HepG2 (cell line): ENCODE measurements around the gene SLC6A7. TPM values are rescaled to one million over a fixed set of nuclear protein-coding genes. Genes with fewer than 3 reads are reported as not detected.

Source experiments
- ATAC-seq: fragments of 200-7000 bp; cut with Tn5 transposase; 3 replicates; pipeline ENCODE4 v1.9.1; 2020; ENCODE audit warnings: mild to moderate bottlenecking, moderate library complexity
- BruUV-seq: library from RNA; stranded (reverse); fragments of 400-500 nt; replicated peaks from 2 replicates; lab custom pipeline; 2021; lab: Mats Ljungman, UMichigan
- CTCF ChIA-PET: fragments of 300-600 bp; formaldehyde crosslinking; extraction: SDS; loops from one replicate; lab custom pipeline; 2021; ENCODE audit warnings: low total read pairs, inconsistent platforms, low intra/inter-chr PET ratio; lab: Yijun Ruan, JAX
- POLR2A ChIA-PET: fragments of 350-600 bp; sonication (Branson Sonifier 250); formaldehyde crosslinking; loops from one replicate; lab custom pipeline; 2020; ENCODE audit warnings: antibody characterized with exemption, inconsistent platforms; lab: Yijun Ruan, JAX
- DNase-seq: peaks from one replicate; pipeline ENCODE4 v3.0.0-alpha.2; 2015; ENCODE audit warnings: low spot score
- FAIRE-seq: peaks from 3 replicates; lab custom pipeline; 2011; peaks lifted over from hg19 to GRCh38; lab: Jason Lieb, UNC
- H2AFZ ChIP-seq: one replicate; pipeline ENCODE4 v1.6.1; 2011; ENCODE audit warnings: low read length, inconsistent platforms
- H3K27ac ChIP-seq: fragments of 300-600 bp; 3 replicates; pipeline ENCODE4 v1.8.0; 2011; ENCODE audit warnings: mixed run types, mild to moderate bottlenecking, mixed read lengths, low read length, inconsistent platforms; ENCODE audit not compliant: insufficient read depth; ENCODE audit errors: extremely low read length
- H3K27me3 ChIP-seq, 2 experiments: fragments of 200-600 bp in 1 of 2; 2 replicates in 1 of 2; 3 replicates in 1 of 2; pipeline versions ENCODE4 v1.6.0 to v1.8.0; 2011; ENCODE audit warnings: low read length in 2 of 2, mild to moderate bottlenecking in 2 of 2, moderate library complexity in 2 of 2, inconsistent platforms in 1 of 2; ENCODE audit not compliant: insufficient read depth in 2 of 2, control insufficient read depth in 1 of 2
- H3K36me3 ChIP-seq, 2 experiments: fragments of 200-600 bp in 1 of 2; replicated peaks in 1 of 2; 2 replicates in 1 of 2; 3 replicates in 1 of 2; pipeline versions ENCODE4 v1.5.1 to v1.8.0; 2011; ENCODE audit warnings: low read length in 2 of 2, inconsistent platforms in 1 of 2; ENCODE audit not compliant: insufficient read depth in 2 of 2, control insufficient read depth in 1 of 2
- H3K4me1 ChIP-seq: 2 replicates; pipeline ENCODE4 v1.5.1; 2012; ENCODE audit warnings: low read length, inconsistent platforms; ENCODE audit not compliant: insufficient read depth
- H3K4me2 ChIP-seq: 2 replicates; pipeline ENCODE4 v1.6.0; 2011; ENCODE audit warnings: low read depth, low read length, inconsistent platforms
- H3K4me3 ChIP-seq, 3 experiments: fragments of 200-600 bp in 1 of 3; sonication (generic), shearing (Covaris generic) in 1 of 3; replicated peaks in 1 of 3; 2 replicates each; pipeline ENCODE4 v1.5.1; 2011 to 2016; ENCODE audit warnings: low read length in 3 of 3, inconsistent platforms in 2 of 3, low read depth in 2 of 3, mild to moderate bottlenecking in 2 of 3, control low read depth in 1 of 3, mixed read lengths in 1 of 3; ENCODE audit not compliant: insufficient read depth in 1 of 3
- H3K79me2 ChIP-seq: one replicate; pipeline ENCODE4 v1.6.1; 2011; ENCODE audit warnings: low read length, inconsistent platforms; ENCODE audit not compliant: insufficient read depth
- H3K9ac ChIP-seq: 2 replicates; pipeline ENCODE4 v1.6.0; 2011; ENCODE audit warnings: mild to moderate bottlenecking, low read depth, low read length, inconsistent platforms; ENCODE audit not compliant: insufficient read depth
- H3K9me3 ChIP-seq: 2 replicates; pipeline ENCODE4 v1.5.1; 2012; ENCODE audit warnings: mild to moderate bottlenecking, low read length
- H4K20me1 ChIP-seq: 2 replicates; pipeline ENCODE4 v1.6.0; 2011; ENCODE audit warnings: inconsistent platforms, mild to moderate bottlenecking, low read length, moderate library complexity; ENCODE audit not compliant: insufficient read depth
- CC2D1A ChIP-seq: sonication (generic); formaldehyde crosslinking; IDR thresholded peaks from 2 replicates; pipeline ENCODE4 v1.8.1; 2023; ENCODE audit warnings: mild to moderate bottlenecking, missing genetic modification reagents
- EP300 ChIP-seq, 3 experiments: sonication (generic) in 1 of 3; formaldehyde crosslinking in 1 of 3; IDR thresholded peaks; 2 replicates each; pipeline versions ENCODE4 v1.5.1 to v1.6.1; 2011 to 2020; ENCODE audit warnings: low read depth in 2 of 3, low read length in 2 of 3, borderline replicate concordance in 1 of 3, improper control_type of control experiment in 1 of 3, mild to moderate bottlenecking in 1 of 3, missing genetic modification reagents in 1 of 3, moderate library complexity in 1 of 3
- FUBP1 ChIP-seq: sonication (generic); formaldehyde crosslinking; IDR thresholded peaks from 2 replicates; pipeline ENCODE4 v1.5.1; 2020; ENCODE audit warnings: missing genetic modification reagents, mild to moderate bottlenecking, borderline replicate concordance
- HDAC6 ChIP-seq: fragments of 200-600 bp; sonication (generic); IDR thresholded peaks from 2 replicates; pipeline ENCODE4 v1.7.0; 2017; ENCODE audit warnings: mild to moderate bottlenecking, antibody characterized with exemption, low read length, low read depth
- LRRFIP1 ChIP-seq: sonication (generic); formaldehyde crosslinking; conservative IDR thresholded peaks from 2 replicates; pipeline ENCODE4 v1.4.0; 2020; ENCODE audit warnings: missing genetic modification reagents
- MLXIP ChIP-seq: sonication (generic); formaldehyde crosslinking; IDR thresholded peaks from 2 replicates; pipeline ENCODE4 v1.9.0; 2021; ENCODE audit warnings: missing genetic modification reagents, borderline replicate concordance
- MTA3 ChIP-seq: sonication (generic); formaldehyde crosslinking; IDR thresholded peaks from 2 replicates; pipeline ENCODE4 v1.4.0; 2020; ENCODE audit warnings: missing genetic modification reagents
- NFE2L2 ChIP-seq: fragments of 150-350 bp; IDR thresholded peaks from 2 replicates; pipeline ENCODE4 v1.6.1; 2014; ENCODE audit warnings: low read length
- SRY ChIP-seq: sonication (generic); formaldehyde crosslinking; IDR thresholded peaks from 2 replicates; pipeline ENCODE4 v1.8.0; 2022; ENCODE audit warnings: mild to moderate bottlenecking, missing genetic modification reagents
- TOE1 ChIP-seq: sonication (generic); formaldehyde crosslinking; IDR thresholded peaks from 2 replicates; pipeline ENCODE4 v1.4.0; 2020; ENCODE audit warnings: mild to moderate bottlenecking, missing genetic modification reagents
- ZNF431 ChIP-seq: sonication (generic); formaldehyde crosslinking; IDR thresholded peaks from 2 replicates; pipeline ENCODE4 v1.9.0; 2022; ENCODE audit warnings: missing genetic modification reagents, low read depth, mild to moderate bottlenecking, borderline replicate concordance
- ZNF441 ChIP-seq: sonication (generic); formaldehyde crosslinking; IDR thresholded peaks from 2 replicates; pipeline ENCODE4 v1.7.0; 2021; ENCODE audit warnings: missing genetic modification reagents, borderline replicate concordance
- ZNF598 ChIP-seq: sonication (generic); formaldehyde crosslinking; IDR thresholded peaks from 2 replicates; pipeline ENCODE4 v1.5.1; 2020; ENCODE audit warnings: mild to moderate bottlenecking, missing genetic modification reagents, borderline replicate concordance
- ZSCAN20 ChIP-seq: sonication (generic); formaldehyde crosslinking; IDR thresholded peaks from 2 replicates; pipeline ENCODE4 v1.4.0; 2020; ENCODE audit warnings: missing genetic modification reagents, mild to moderate bottlenecking, borderline replicate concordance
- WGBS: methylation state at CpG from one replicate; pipeline ENCODE4 v1.1.6; 2017; ENCODE audit warnings: low lambda C conversion rate; 5-methylcytosine and 5-hydroxymethylcytosine counted together
- in situ Hi-C: cut with HindIII; loops from 2 replicates; pipeline ENCODE4 v1.10.0; 2017; ENCODE audit warnings: low pct_unique_long_range_greater_than_20kb; ENCODE audit not compliant: extremely low pct_ligation_motif_present
- intact Hi-C: fragments of 100-400 bp; cut with micrococcal nuclease; formaldehyde crosslinking; loops from one replicate; pipeline ENCODE4 v1.10.0; 2022; ENCODE audit not compliant: unreplicated experiment
- polyA plus RNA-seq, 8 experiments: library from polyadenylated mRNA; depleted of rRNA in 3 of 8; stranded (reverse) in 7 of 8; unstranded in 1 of 8; fragments of >200 nt; fragmentation: Illumina TruSeq in 4 of 8; extraction: Trizol in 4 of 8; gene quantifications; 2 replicates each; pipeline versions ENCODE4 v1.2.1 to v1.2.3, GENCODE V29; 2011 to 2016; ENCODE audit warnings: low read depth in 4 of 8, missing spikeins in 1 of 8, mixed read lengths in 1 of 8; ENCODE audit not compliant: insufficient read depth in 1 of 8
- total RNA-seq, 5 experiments: library from RNA; depleted of rRNA; stranded (reverse); fragments of >200 nt; fragmentation: Illumina TruSeq; extraction: Trizol; gene quantifications; 2 replicates each; pipeline ENCODE4 v1.2.3, GENCODE V29; 2016; ENCODE audit warnings: low read depth in 1 of 5

The SLC6A7 gene
- total and polyA plus RNA-seq, 2 of the 13 experiments (the other 11 are each of a cell fraction or from before 2014, with no cell fraction given) = not detected

GRCh38 chr5:150209099-150209635, 19.3 kb downstream of the SLC6A7 start (continued):
- TF ChIP-seq MLXIP (CRISPR knock-in tag) (no peak), MTA3 (CRISPR knock-in tag) (no peak), CC2D1A (no peak)

GRCh38 chr5:150210644-150211043, 20.8 kb downstream of the SLC6A7 start:
- intact Hi-C loops = no loop called here
- Histone ChIP-seq H4K20me1 (no peaks in the 10 kb centered on the region), H3K9me3 (no peaks in the 10 kb centered on the region), H3K27me3 (peaks cover 12 to 77% of the 10 kb centered on the region in 2 experiments; a peak in 4 of 5 replicates), H3K4me1 (peaks cover 3% of the 10 kb centered on the region), H2AFZ (no peak overlapping the region), H3K79me2 (no peaks in the 10 kb centered on the region), H3K9ac (no peak overlapping the region), H3K27ac (no peak overlapping the region), H3K4me3 (no peak overlapping the region), H3K4me2 (no peak overlapping the region), H3K36me3 (no peaks in the 10 kb centered on the region)
- 36% methylated on average over 5 of the region's 6 CpGs for WGBS
- no TSS peak for BruUV-seq
- FAIRE-seq = no peak
- CTCF ChIA-PET = no interaction called here
- POLR2A ChIA-PET = no interaction called here
- no peak for ATAC-seq
- in situ Hi-C loops = no loop called here
- no peak for DNase-seq
- TF ChIP-seq EP300 (IDR thresholded peaks at IDR 0.05; ENCODE audit: low read depth in 2 of 2, low read length in 2 of 2) (no peak), EP300 (CRISPR knock-in tag; IDR thresholded peaks at IDR 0.05; ENCODE audit: borderline replicate concordance) (no peak), SRY (CRISPR knock-in tag) (no peak), LRRFIP1 (no peak), ZSCAN20 (CRISPR knock-in tag) (no peak), HDAC6 (no peak), ZNF598 (CRISPR knock-in tag) (no peak), TOE1 (no peak), FUBP1 (CRISPR knock-in tag) (no peak), ZNF441 (CRISPR knock-in tag) (no peak), ZNF431 (CRISPR knock-in tag) (no peak), NFE2L2 (no peak)
